HepG2 (cell line): Measurements from ENCODE around the gene BUB1. TPM values are rescaled to one million over a fixed set of nuclear protein-coding genes. Genes with fewer than 3 reads are reported as not detected.
A peak's percentile ranks its signal among the peaks of the same experiment; 100 is the strongest.
"Not testable (repeated sequence)": the region's sequence is repeated elsewhere in the genome, so short reads cannot be mapped to it uniquely, and the experiment has no call there.

Experiments used
- ATAC-seq: fragments of 200-7000 bp; cut with Tn5 transposase; 3 replicates; pipeline ENCODE4 v1.9.1; 2020; ENCODE audit warnings: mild to moderate bottlenecking, moderate library complexity
- BruUV-seq: library from RNA; stranded (reverse); fragments of 400-500 nt; replicated peaks from 2 replicates; lab custom pipeline; 2021; lab: Mats Ljungman, UMichigan
- CTCF ChIA-PET: fragments of 300-600 bp; formaldehyde crosslinking; extraction: SDS; loops from one replicate; lab custom pipeline; 2021; ENCODE audit warnings: low total read pairs, inconsistent platforms, low intra/inter-chr PET ratio; lab: Yijun Ruan, JAX
- POLR2A ChIA-PET: fragments of 350-600 bp; sonication (Branson Sonifier 250); formaldehyde crosslinking; loops from one replicate; lab custom pipeline; 2020; ENCODE audit warnings: antibody characterized with exemption, inconsistent platforms; lab: Yijun Ruan, JAX
- DNase-seq: peaks from one replicate; pipeline ENCODE4 v3.0.0-alpha.2; 2015; ENCODE audit warnings: low spot score
- FAIRE-seq: peaks from 3 replicates; lab custom pipeline; 2011; peaks lifted over from hg19 to GRCh38; lab: Jason Lieb, UNC
- H2AFZ ChIP-seq: one replicate; pipeline ENCODE4 v1.6.1; 2011; ENCODE audit warnings: low read length, inconsistent platforms
- H3K27ac ChIP-seq: fragments of 300-600 bp; 3 replicates; pipeline ENCODE4 v1.8.0; 2011; ENCODE audit warnings: mixed run types, mild to moderate bottlenecking, mixed read lengths, low read length, inconsistent platforms; ENCODE audit not compliant: insufficient read depth; ENCODE audit errors: extremely low read length
- H3K27me3 ChIP-seq, 2 experiments: fragments of 200-600 bp in 1 of 2; 2 replicates in 1 of 2; 3 replicates in 1 of 2; pipeline versions ENCODE4 v1.6.0 to v1.8.0; 2011; ENCODE audit warnings: low read length in 2 of 2, mild to moderate bottlenecking in 2 of 2, moderate library complexity in 2 of 2, inconsistent platforms in 1 of 2; ENCODE audit not compliant: insufficient read depth in 2 of 2, control insufficient read depth in 1 of 2
- H3K36me3 ChIP-seq, 2 experiments: fragments of 200-600 bp in 1 of 2; replicated peaks in 1 of 2; 2 replicates in 1 of 2; 3 replicates in 1 of 2; pipeline versions ENCODE4 v1.5.1 to v1.8.0; 2011; ENCODE audit warnings: low read length in 2 of 2, inconsistent platforms in 1 of 2; ENCODE audit not compliant: insufficient read depth in 2 of 2, control insufficient read depth in 1 of 2
- H3K4me1 ChIP-seq: 2 replicates; pipeline ENCODE4 v1.5.1; 2012; ENCODE audit warnings: low read length, inconsistent platforms; ENCODE audit not compliant: insufficient read depth
- H3K4me2 ChIP-seq: 2 replicates; pipeline ENCODE4 v1.6.0; 2011; ENCODE audit warnings: low read depth, low read length, inconsistent platforms
- H3K4me3 ChIP-seq, 3 experiments: fragments of 200-600 bp in 1 of 3; sonication (generic), shearing (Covaris generic) in 1 of 3; replicated peaks in 1 of 3; 2 replicates each; pipeline ENCODE4 v1.5.1; 2011 to 2016; ENCODE audit warnings: low read length in 3 of 3, inconsistent platforms in 2 of 3, low read depth in 2 of 3, mild to moderate bottlenecking in 2 of 3, control low read depth in 1 of 3, mixed read lengths in 1 of 3; ENCODE audit not compliant: insufficient read depth in 1 of 3
- H3K79me2 ChIP-seq: one replicate; pipeline ENCODE4 v1.6.1; 2011; ENCODE audit warnings: low read length, inconsistent platforms; ENCODE audit not compliant: insufficient read depth
- H3K9ac ChIP-seq: 2 replicates; pipeline ENCODE4 v1.6.0; 2011; ENCODE audit warnings: mild to moderate bottlenecking, low read depth, low read length, inconsistent platforms; ENCODE audit not compliant: insufficient read depth
- H3K9me3 ChIP-seq: 2 replicates; pipeline ENCODE4 v1.5.1; 2012; ENCODE audit warnings: mild to moderate bottlenecking, low read length
- H4K20me1 ChIP-seq: 2 replicates; pipeline ENCODE4 v1.6.0; 2011; ENCODE audit warnings: inconsistent platforms, mild to moderate bottlenecking, low read length, moderate library complexity; ENCODE audit not compliant: insufficient read depth
- WGBS: methylation state at CpG from one replicate; pipeline ENCODE4 v1.1.6; 2017; ENCODE audit warnings: low lambda C conversion rate; 5-methylcytosine and 5-hydroxymethylcytosine counted together
- in situ Hi-C: cut with HindIII; loops from 2 replicates; pipeline ENCODE4 v1.10.0; 2017; ENCODE audit warnings: low pct_unique_long_range_greater_than_20kb; ENCODE audit not compliant: extremely low pct_ligation_motif_present
- intact Hi-C: fragments of 100-400 bp; cut with micrococcal nuclease; formaldehyde crosslinking; loops from one replicate; pipeline ENCODE4 v1.10.0; 2022; ENCODE audit not compliant: unreplicated experiment
- polyA plus RNA-seq, 8 experiments: library from polyadenylated mRNA; depleted of rRNA in 3 of 8; stranded (reverse) in 7 of 8; unstranded in 1 of 8; fragments of >200 nt; fragmentation: Illumina TruSeq in 4 of 8; extraction: Trizol in 4 of 8; gene quantifications; 2 replicates each; pipeline versions ENCODE4 v1.2.1 to v1.2.3, GENCODE V29; 2011 to 2016; ENCODE audit warnings: low read depth in 4 of 8, missing spikeins in 1 of 8, mixed read lengths in 1 of 8; ENCODE audit not compliant: insufficient read depth in 1 of 8
- total RNA-seq, 5 experiments: library from RNA; depleted of rRNA; stranded (reverse); fragments of >200 nt; fragmentation: Illumina TruSeq; extraction: Trizol; gene quantifications; 2 replicates each; pipeline ENCODE4 v1.2.3, GENCODE V29; 2016; ENCODE audit warnings: low read depth in 1 of 5

BUB1 gene
- total and polyA plus RNA-seq, 2 of the 13 experiments (the other 11 are each of a cell fraction or from before 2014, with no cell fraction given): 27.8 to 52.6 TPM

DNA sequence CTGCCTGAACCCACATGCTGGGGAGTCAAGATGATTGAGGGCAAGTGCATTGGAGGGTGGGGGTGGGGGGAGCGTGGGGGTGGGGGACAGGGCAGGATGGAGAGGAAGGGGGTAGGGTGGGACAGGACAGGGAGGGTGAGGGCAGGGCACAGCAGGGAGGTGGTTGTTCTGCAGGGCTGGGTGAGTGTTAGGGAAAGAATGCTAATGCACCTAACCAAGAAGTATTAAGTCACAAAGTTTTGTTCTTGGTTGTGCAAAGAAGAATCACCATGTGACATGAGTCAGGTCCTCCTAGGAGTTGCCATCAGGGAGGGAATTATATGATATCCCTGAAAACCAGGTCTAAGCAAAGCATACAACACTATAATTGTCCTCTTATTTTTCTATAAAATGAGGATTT is 63.9 kb downstream of the BUB1 start:
- H3K27ac ChIP-seq, in situ Hi-C loops, CTCF ChIA-PET, FAIRE-seq, BruUV-seq, DNase-seq, ATAC-seq, H3K4me2 ChIP-seq, H4K20me1 ChIP-seq, H3K9ac ChIP-seq, H3K79me2 ChIP-seq, H3K27me3 ChIP-seq, H3K36me3 ChIP-seq, H3K9me3 ChIP-seq, H3K4me3 ChIP-seq, H2AFZ ChIP-seq, POLR2A ChIA-PET, intact Hi-C loops, H3K4me1 ChIP-seq: not testable (repeated sequence)
- WGBS: no CpG with 5 or more reads among the region's 1 CpG

DNA sequence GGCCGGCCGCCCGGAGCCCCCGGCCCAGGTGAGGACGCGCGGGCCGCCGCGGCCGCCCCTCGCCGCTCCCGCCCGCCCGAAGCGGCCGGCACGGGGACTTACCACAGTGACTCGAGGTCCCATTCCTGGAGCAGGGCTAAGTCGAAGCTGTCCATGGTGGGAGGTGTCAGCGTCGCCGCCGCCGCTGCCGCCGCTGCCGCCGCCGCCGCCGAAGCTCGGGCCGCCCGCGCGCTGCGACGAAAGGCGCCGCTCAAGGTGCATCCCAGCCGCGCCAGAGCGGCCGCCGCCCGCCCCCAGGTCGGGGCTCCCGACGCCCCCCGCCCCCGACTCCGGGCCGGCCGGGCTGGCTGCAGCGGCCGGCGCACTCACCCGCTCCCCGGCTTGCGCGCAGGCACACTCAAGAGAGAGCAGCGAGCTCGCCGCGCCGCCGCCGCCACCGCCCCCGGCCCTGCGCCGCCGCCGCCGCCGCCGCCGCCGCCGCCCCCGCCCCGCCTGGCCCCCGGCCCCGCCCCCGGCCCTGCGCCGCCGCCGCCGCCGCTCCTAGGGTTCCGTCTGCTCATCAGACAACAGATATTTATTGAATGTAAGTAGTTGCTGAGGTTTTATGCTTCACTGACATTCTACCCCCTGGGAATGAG is 67.1 kb downstream of the BUB1 start:
- ATAC-seq: peak; percentile 86
- H3K27ac ChIP-seq, H3K27me3 ChIP-seq, H3K9ac ChIP-seq, intact Hi-C loops, FAIRE-seq, H3K4me2 ChIP-seq, H3K4me1 ChIP-seq, H4K20me1 ChIP-seq, POLR2A ChIA-PET, BruUV-seq, H3K36me3 ChIP-seq, DNase-seq, H2AFZ ChIP-seq, H3K79me2 ChIP-seq, H3K4me3 ChIP-seq, H3K9me3 ChIP-seq, in situ Hi-C loops, CTCF ChIA-PET: not testable (repeated sequence)
- 3% methylated on average over 7 of the region's 94 CpGs for WGBS

GRCh38 chr2:110609843-110610612 is 67.8 kb downstream of the BUB1 start:
- H3K9ac ChIP-seq, H3K79me2 ChIP-seq, H3K4me2 ChIP-seq, DNase-seq, H3K36me3 ChIP-seq, intact Hi-C loops, BruUV-seq, H3K4me1 ChIP-seq, FAIRE-seq, H3K27me3 ChIP-seq, H3K9me3 ChIP-seq, CTCF ChIA-PET, POLR2A ChIA-PET, H4K20me1 ChIP-seq, H2AFZ ChIP-seq, H3K27ac ChIP-seq, H3K4me3 ChIP-seq, in situ Hi-C loops: not testable (repeated sequence)
- peak; percentile 64 for ATAC-seq
- 4% methylated on average over 8 of the region's 45 CpGs for WGBS

GRCh38 chr2:110608788-110609502 is 68.9 kb downstream of the BUB1 start:
- POLR2A ChIA-PET, CTCF ChIA-PET, FAIRE-seq: not testable (repeated sequence)

More at GRCh38 chr2:110608788-110609502, 68.9 kb downstream of the BUB1 start:
- ATAC-seq, H3K36me3 ChIP-seq, DNase-seq, H3K4me3 ChIP-seq, H4K20me1 ChIP-seq, BruUV-seq, H3K4me1 ChIP-seq, H3K9me3 ChIP-seq, H2AFZ ChIP-seq, H3K79me2 ChIP-seq, H3K27ac ChIP-seq, H3K27me3 ChIP-seq, H3K9ac ChIP-seq, intact Hi-C loops, H3K4me2 ChIP-seq, in situ Hi-C loops: not testable (repeated sequence)
- WGBS: no CpG with 5 or more reads among the region's 8 CpGs
